GM18498 (cell line): ENCODE measurements around the gene DHX29.

Source experiments
- ATAC-seq: cut with Tn5 transposase; IDR thresholded peaks from one replicate; pipeline ENCODE4 v1.9.1; 2021; ENCODE audit warnings: mild to moderate bottlenecking, moderate library complexity; ENCODE audit not compliant: unreplicated experiment

Gene DHX29

DNA sequence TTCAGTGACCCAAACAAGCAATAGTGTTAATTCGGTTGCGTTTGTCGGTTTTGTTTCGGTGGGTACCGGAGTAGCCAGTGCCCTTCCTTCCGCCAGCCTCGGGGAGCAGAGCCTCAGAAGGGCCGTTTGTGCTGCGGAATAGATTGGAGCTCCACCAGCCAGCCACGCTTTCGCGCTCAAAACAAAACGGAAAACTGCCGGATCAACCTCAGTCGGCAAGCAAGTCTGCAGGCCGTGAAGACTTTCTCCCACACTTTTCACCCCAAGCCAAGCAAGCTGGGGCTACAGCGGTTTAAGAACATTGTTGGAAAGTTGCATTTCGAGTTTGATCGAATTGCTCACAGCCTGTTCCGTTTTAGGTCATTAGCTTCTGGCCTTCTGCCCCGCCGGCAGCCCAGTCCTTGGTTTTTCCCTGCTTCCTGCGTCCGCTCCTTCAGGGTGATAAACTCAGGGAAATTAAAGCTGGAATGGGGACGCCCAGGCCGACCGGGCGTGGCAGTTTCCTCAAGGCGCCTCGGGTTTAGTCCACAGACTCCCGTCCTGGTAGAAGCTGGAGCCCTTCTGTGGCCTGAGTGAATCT lies 73.3 kb downstream of the DHX29 start:
- ATAC-seq: no peak

DNA sequence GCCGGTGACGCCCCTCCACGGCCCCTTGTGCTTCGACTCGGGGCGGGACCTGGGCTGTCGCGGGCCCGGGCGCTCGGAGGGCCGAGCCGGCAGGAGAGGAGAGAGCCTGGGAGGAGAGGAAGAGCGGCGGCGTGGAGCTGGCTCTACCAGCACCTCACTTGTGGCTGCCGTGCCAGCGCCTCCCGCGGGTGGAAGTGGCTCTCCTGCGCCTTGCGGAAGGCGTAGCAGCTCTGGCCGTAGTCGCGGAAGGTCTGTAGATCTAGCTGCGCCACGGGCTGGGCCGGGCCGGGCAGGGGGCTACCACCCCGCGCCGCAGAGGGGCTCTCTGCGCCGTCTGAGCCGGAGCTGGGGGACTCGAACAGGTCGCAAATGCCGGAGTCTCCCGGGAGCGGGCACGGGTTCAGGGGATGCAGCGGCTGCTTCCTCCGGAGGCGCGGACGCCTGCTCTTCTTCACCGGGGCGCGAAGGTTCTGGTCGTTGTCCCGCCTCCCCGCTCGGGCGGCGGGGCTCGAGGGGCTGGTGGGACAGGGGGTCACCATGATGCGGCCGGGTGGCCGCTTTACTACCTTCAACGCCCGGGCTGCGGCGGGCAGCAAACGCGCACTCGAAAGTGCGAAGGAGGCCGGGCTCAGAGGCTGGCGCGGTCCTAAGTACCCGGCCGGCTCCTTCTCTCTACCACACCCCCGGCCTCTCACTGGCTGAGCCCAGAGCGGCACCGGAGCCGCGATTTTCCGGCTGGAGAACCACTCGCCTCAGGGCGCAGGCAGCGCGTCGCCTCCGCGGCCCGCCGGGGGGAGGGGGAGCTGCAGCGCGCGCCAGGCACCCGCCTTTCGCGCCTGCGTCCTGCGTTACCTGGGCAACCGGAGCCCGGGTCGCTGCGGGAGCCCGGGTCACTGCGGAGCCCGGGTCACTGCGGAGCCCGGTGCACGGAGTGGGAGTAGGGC lies 74.2 kb downstream of the DHX29 start, which contains the start of gene CCNO:
CCNO (minus strand) TSS at position 624 of the 944 bp plus-strand sequence; CDS start at position 539, 85 bp downstream.
- peak; percentile 65 for ATAC-seq

- ATAC-seq: no peak
Measured at GRCh38 chr5:55232271-55232984, 75.1 kb downstream of the DHX29 start.

DNA sequence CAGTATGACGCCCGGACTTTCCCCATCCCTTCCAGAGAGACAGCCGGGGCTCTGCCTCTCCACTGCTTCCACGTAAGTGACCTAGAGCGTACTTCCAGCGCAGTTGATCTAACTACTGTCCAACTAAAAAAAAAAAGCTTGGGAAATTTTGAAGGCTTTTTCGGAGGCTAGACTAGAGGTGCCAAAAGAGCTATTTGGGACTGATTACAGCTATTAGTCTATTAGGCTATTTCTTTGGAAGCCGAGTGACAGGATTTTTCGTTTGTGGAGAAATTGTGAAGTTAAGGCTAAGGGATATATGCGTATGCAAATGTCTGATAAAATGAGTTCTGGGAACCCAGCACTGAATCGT lies 75.6 kb downstream of the DHX29 start:
- no peak for ATAC-seq

DNA sequence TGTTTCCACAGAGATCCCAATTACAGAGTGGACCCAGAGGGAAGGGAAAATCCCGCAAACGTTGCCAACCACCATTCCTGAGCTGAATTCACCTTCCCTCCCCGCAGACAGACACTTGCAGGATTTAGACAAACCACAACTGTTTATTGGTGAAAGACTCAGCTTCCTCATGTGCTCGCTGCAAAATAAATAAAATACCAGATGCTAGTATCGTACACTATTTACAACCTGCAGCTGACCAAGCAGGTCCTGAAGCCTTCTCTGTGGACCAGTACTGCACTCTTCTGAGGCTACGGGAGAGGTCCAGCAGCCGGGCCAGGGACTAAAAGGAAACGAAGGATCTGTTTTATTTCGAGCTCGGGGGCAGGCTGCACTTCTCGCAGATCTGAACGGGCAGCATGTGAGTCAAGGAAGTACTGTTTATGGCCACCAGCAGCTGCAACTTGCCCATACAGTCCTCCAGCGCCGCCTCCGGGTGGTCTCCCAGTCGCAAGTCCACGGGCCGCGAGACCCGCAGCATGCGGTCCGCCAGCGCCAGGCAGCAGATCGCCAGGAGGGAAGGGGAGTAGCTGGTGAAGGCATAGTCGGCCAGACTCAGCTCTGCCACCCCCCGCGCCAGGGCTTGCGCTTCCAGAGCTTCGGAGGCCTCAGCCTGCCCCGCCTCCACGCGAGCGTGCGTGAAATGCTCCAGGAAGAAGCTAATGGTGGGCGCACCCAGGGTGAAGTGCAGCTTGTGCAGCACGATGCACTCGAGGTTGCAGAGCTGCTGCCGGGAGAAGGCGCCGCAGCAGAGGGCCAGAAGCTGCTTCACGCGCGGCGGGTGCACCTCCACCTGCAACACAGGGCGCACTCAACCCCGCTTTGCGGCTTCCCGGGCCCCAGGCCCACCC lies 76.2 kb downstream of the DHX29 start:
- ATAC-seq: no peak

DNA sequence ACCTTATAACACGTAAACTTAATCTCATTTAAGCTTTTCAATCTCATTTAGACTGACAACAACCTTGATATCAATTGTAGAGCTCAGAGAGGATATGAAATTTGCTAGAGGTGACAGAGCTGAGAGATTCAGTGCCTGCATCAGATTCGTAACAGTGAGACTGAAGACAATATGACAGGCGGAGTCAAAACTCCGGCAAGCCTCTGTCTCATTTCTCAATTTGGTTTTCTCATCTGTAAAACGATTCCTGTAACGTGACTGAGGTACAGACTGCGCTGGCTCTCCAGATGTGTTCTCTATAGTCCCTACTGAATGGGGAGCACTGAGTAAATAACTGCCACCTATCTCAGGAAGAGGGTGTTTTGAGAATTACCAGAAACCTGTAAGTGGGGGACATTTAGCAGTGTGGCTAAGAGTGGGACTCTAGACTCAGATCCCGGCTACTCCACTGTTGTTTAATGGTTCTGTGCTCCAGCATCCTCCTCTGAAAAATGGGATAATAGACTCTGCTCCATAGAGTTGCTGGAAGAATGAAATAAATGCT lies 77.3 kb downstream of the DHX29 start:
- no peak for ATAC-seq

- ATAC-seq: no peak
Measured at GRCh38 chr5:55227664-55228430, 79.6 kb downstream of the DHX29 start.

DNA sequence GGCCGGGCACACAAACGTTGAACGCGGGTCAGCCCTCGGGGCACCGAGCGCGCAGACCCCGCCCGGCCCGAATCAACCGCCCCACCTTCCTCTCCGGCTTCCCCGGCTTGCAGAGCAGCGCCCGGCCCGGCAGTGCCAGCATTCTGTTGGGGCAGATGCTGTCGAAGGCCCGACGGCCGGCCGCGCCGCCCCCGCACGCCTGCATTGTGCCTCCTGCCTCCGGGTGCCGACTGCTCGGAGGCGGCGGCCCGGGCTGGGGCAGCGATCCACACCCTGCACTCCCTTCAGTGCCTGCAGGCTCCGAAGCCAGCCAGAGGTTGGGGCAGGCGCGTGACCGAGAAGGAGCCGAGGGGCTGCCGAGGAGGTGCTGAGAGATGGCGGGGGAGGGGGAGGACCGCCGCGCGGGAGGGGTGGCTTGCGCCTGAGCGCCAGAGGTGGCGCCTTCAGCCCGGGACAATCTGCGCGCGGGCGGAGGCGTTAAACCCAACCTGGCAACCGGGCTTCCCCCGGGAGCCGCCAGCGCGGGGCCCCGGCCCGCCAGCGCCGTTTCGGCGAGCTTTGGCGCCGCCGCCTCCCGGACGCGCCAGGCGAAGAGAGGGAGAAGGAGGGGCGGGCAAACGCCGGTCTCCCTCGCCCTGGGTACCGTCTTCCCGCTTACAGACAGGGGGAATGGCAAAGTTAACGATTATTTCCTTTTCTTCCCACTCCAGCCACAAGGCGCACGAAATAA lies 80.4 kb downstream of the DHX29 start, which contains the start of gene MCIDAS:
MCIDAS (minus strand) TSS at position 382 of the 730 bp plus-strand sequence; CDS start at position 205, 177 bp downstream.
- peak; percentile 35 for ATAC-seq

- ATAC-seq: peak; percentile 55
Measured at GRCh38 chr5:55226027-55226933, 81.2 kb downstream of the DHX29 start.

DNA sequence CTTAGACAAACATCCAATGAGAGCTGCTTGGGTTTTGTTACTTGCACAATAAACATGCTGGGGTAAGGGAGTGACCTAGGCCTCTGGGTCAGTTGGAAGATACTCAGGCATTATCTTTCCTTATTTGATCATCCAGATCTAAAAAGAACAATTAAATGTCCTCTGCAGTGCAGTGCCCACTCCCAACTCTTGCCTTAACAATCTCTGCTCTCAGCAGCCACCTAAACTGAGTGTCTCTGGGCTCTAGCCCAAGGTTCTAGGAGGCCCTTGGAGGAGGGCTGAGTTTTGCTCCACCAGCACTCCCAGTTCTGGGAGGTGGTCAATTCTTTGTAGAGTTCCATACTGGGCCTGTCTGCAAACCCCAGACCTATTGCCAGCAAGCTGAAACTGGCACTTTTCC lies 82.1 kb downstream of the DHX29 start:
- ATAC-seq: no peak

DNA sequence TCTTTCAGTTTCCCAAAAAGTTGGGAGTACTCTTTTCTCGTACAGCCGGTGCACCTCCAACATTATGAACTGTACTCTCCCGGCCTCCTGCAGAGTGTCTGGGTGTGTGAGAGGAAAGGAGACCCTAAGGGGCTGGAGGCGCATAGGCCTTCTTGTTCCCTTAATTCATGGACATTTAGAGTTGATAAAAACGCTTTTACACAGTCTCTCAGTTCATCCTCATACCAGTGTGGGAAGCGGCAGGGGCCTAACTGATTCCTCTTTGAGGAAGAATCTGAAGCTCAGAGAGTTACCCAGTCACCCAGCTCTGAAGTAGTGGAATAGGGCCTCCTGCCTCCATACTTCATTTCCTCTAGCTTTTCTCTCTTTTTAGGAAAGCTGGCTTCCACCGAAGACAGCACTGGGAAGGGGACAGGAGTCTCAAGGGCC lies 83.7 kb downstream of the DHX29 start:
- ATAC-seq: no peak

- ATAC-seq: no peak
Measured at GRCh38 chr5:55222985-55223811, 84.3 kb downstream of the DHX29 start.

GRCh38 chr5:55222092-55222984 lies 85.2 kb downstream of the DHX29 start:
- ATAC-seq: no peak

DNA sequence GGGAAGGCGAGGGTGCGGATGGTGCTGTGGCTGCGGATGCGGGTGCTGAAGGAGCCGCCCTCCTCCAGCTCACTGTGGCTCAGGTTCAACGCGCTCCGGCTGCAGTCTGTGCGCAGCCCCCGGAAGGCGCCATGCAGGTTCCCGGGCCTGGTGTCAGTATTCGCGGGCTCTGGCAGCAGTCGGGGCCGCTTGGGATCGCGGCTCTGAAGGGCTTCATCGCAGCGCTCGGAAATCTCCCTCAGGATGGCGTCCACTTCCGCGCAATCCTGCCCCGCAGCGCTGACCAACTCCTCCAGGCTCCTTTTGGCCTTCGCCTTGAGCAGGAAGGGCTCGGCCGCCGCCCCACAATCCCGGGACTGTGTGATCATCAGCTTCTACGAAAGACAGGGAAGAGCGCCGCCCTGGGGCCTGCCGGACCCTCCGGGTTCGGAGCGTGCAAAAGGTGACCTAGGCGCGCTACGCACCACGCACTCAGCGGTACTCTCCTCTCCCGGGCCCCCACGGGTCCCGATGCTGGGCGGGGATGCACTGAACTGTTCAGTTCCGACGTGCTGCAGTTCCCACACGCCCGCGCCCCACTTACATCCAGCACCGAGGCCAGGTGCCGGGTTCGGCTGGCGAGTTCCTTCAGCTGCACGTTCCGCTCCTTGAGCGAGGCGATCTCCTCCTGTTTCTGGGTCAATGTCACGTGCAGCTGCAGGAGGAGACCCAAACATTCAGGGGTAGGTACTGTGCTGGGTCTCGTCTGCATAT lies 86.9 kb downstream of the DHX29 start:
- ATAC-seq: no peak

GRCh38 chr5:55219770-55220169 lies 87.7 kb downstream of the DHX29 start:
- ATAC-seq: no peak
